ENCODE data around the gene CD34. TPM values are rescaled to one million over a fixed set of nuclear protein-coding genes. Genes with fewer than 3 reads are reported as not detected.

CD34 gene
- total RNA-seq, 2 experiments from 2014 or later = not detected

- Histone ChIP-seq H3K27ac (ENCODE audit: low read depth, low read length, poor library complexity, severe bottlenecking) (no peak overlapping the region), H3K4me1 (ENCODE audit: insufficient read depth, low read length, poor library complexity, severe bottlenecking) (no peaks in the 10 kb centered on the region), H2AFZ (ENCODE audit: low read length) (no peak overlapping the region), H3K79me2 (ENCODE audit: insufficient read depth, low read depth, low read length) (no peaks in the 10 kb centered on the region), H3K4me2 (ENCODE audit: low read length) (no peak overlapping the region), H3K4me3 (ENCODE audit: low read depth, low read length, poor library complexity, severe bottlenecking) (no peak overlapping the region), H3K36me3 (ENCODE audit: insufficient read depth, low read length) (no peaks in the 10 kb centered on the region), H3K9me2 (ENCODE audit: insufficient read depth, low read length) (no peaks in the 10 kb centered on the region), H4K20me1 (ENCODE audit: insufficient read depth, low read length) (no peaks in the 10 kb centered on the region), H3K9me3 (ENCODE audit: low read length) (no peaks in the 10 kb centered on the region)
- no TSS peak for BruUV-seq (replicated peaks)
- intact Hi-C loops (cut with micrococcal nuclease; ENCODE audit: unreplicated experiment) = no loop called here
- DNase-seq (ENCODE audit: low spot score) = no peak
- CTCF ChIA-PET (ENCODE audit: unreplicated experiment) = no interaction called here
- no peak for TF ChIP-seq EZH2phosphoT487 (IDR thresholded peaks at IDR 0.05; ENCODE audit: borderline replicate concordance, low read depth, low read length)
- no peak for TF ChIP-seq CTCF (conservative IDR thresholded peaks at IDR 0.05; ENCODE audit: low read length)
- POLR2A ChIA-PET = interaction anchor here (0.7 kb wide), 1 partner anchor 9 kb away, joined by 3 read pairs; no protein-coding TSS in a partner anchor
Measured at GRCh38 chr1:207903767-207904166, 7.2 kb downstream of the CD34 start.

GRCh38 chr1:207903053-207903452, 7.9 kb downstream of the CD34 start:
- ChIA-PET CTCF (ENCODE audit: unreplicated experiment) (no interaction called here), POLR2A (interaction anchor here (0.9 kb wide), 1 partner anchor 61 kb away, joined by 3 read pairs; no protein-coding TSS in a partner anchor)
- intact Hi-C loops (cut with micrococcal nuclease; ENCODE audit: unreplicated experiment) = no loop called here
- no peaks in the 10 kb centered on the region for H3K4me1 ChIP-seq (ENCODE audit: insufficient read depth, low read length, poor library complexity, severe bottlenecking)
- no peak overlapping the region for H3K4me2 ChIP-seq (ENCODE audit: low read length)
- H3K9me2 ChIP-seq (ENCODE audit: insufficient read depth, low read length) = no peaks in the 10 kb centered on the region
- no peaks in the 10 kb centered on the region for H3K79me2 ChIP-seq (ENCODE audit: insufficient read depth, low read depth, low read length)
- no peak overlapping the region for H3K4me3 ChIP-seq (ENCODE audit: low read depth, low read length, poor library complexity, severe bottlenecking)
- no peaks in the 10 kb centered on the region for H3K36me3 ChIP-seq (ENCODE audit: insufficient read depth, low read length)
- no TSS peak for BruUV-seq (replicated peaks)
- H3K27ac ChIP-seq (ENCODE audit: low read depth, low read length, poor library complexity, severe bottlenecking) = no peak overlapping the region
- DNase-seq (ENCODE audit: low spot score) = no peak
- TF ChIP-seq CTCF (conservative IDR thresholded peaks at IDR 0.05; ENCODE audit: low read length) (no peak), EZH2phosphoT487 (IDR thresholded peaks at IDR 0.05; ENCODE audit: borderline replicate concordance, low read depth, low read length) (no peak)
- no peaks in the 10 kb centered on the region for H4K20me1 ChIP-seq (ENCODE audit: insufficient read depth, low read length)
- no peaks in the 10 kb centered on the region for H3K9me3 ChIP-seq (ENCODE audit: low read length)
- H2AFZ ChIP-seq (ENCODE audit: low read length) = no peak overlapping the region

GRCh38 chr1:207902566-207902965, 8.4 kb downstream of the CD34 start:
- H3K9me2 ChIP-seq (ENCODE audit: insufficient read depth, low read length) = no peaks in the 10 kb centered on the region
- TF ChIP-seq EZH2phosphoT487 (IDR thresholded peaks at IDR 0.05; ENCODE audit: borderline replicate concordance, low read depth, low read length) (no peak), CTCF (conservative IDR thresholded peaks at IDR 0.05; ENCODE audit: low read length) (no peak)
- intact Hi-C loops (cut with micrococcal nuclease; ENCODE audit: unreplicated experiment) = no loop called here
- DNase-seq (ENCODE audit: low spot score) = no peak
- no peak overlapping the region for H3K4me2 ChIP-seq (ENCODE audit: low read length)
- H3K9me3 ChIP-seq (ENCODE audit: low read length) = no peaks in the 10 kb centered on the region
- H3K27ac ChIP-seq (ENCODE audit: low read depth, low read length, poor library complexity, severe bottlenecking) = no peak overlapping the region
- no peak overlapping the region for H3K4me3 ChIP-seq (ENCODE audit: low read depth, low read length, poor library complexity, severe bottlenecking)
- no peaks in the 10 kb centered on the region for H3K79me2 ChIP-seq (ENCODE audit: insufficient read depth, low read depth, low read length)
- BruUV-seq (replicated peaks) = no TSS peak
- CTCF ChIA-PET (ENCODE audit: unreplicated experiment) = no interaction called here
- no peak overlapping the region for H2AFZ ChIP-seq (ENCODE audit: low read length)
- no peaks in the 10 kb centered on the region for H4K20me1 ChIP-seq (ENCODE audit: insufficient read depth, low read length)
- no peaks in the 10 kb centered on the region for H3K4me1 ChIP-seq (ENCODE audit: insufficient read depth, low read length, poor library complexity, severe bottlenecking)
- no peaks in the 10 kb centered on the region for H3K36me3 ChIP-seq (ENCODE audit: insufficient read depth, low read length)
- POLR2A ChIA-PET = interaction anchor here (0.9 kb wide), 1 partner anchor 61 kb away, joined by 3 read pairs; no protein-coding TSS in a partner anchor
